HepG2 (cell line): ENCODE data around the gene ABAT. TPM values are rescaled to one million over a fixed set of nuclear protein-coding genes. Genes with fewer than 3 reads are reported as not detected.

Experiments used
- ATAD3A ChIP-seq: sonication (generic); formaldehyde crosslinking; IDR thresholded peaks from 2 replicates; pipeline ENCODE4 v1.4.0; 2020; ENCODE audit warnings: missing genetic modification reagents
- BCL3 ChIP-seq: sonication (generic); formaldehyde crosslinking; IDR thresholded peaks from 2 replicates; pipeline ENCODE4 v1.5.1; 2020; ENCODE audit warnings: mild to moderate bottlenecking, missing genetic modification reagents, moderate library complexity
- CBFB ChIP-seq: sonication (generic); formaldehyde crosslinking; IDR thresholded peaks from 2 replicates; pipeline ENCODE4 v1.4.0; 2020; ENCODE audit warnings: missing genetic modification reagents
- CEBPG ChIP-seq: IDR thresholded peaks from 2 replicates; pipeline ENCODE4 v1.6.1; 2016
- CSRNP1 ChIP-seq: sonication (generic); formaldehyde crosslinking; IDR thresholded peaks from 2 replicates; pipeline ENCODE4 v1.8.1; 2023; ENCODE audit warnings: mild to moderate bottlenecking, missing genetic modification reagents
- DR1 ChIP-seq: sonication (generic); formaldehyde crosslinking; IDR thresholded peaks from 2 replicates; pipeline ENCODE4 v1.8.0; 2021; ENCODE audit warnings: mild to moderate bottlenecking, missing genetic modification reagents, inconsistent platforms
- E2F1 ChIP-seq: sonication (generic); formaldehyde crosslinking; IDR thresholded peaks from 2 replicates; pipeline ENCODE4 v1.5.0; 2020; ENCODE audit warnings: missing genetic modification reagents
- ELK4 ChIP-seq: sonication (generic); formaldehyde crosslinking; IDR thresholded peaks from 2 replicates; pipeline ENCODE4 v1.9.0; 2021; ENCODE audit warnings: missing genetic modification reagents, borderline replicate concordance
- HMGXB4 ChIP-seq, 2 experiments: sonication (generic) in 1 of 2; formaldehyde crosslinking in 1 of 2; IDR thresholded peaks; 2 replicates each; pipeline versions ENCODE4 v1.4.0 to v1.6.1; 2018 to 2020; ENCODE audit warnings: missing genetic modification reagents in 2 of 2, borderline replicate concordance in 1 of 2, low read depth in 1 of 2, mild to moderate bottlenecking in 1 of 2, missing biosample characterization in 1 of 2
- KDM5A ChIP-seq: fragments of 200-600 bp; sonication (generic); IDR thresholded peaks from 2 replicates; pipeline ENCODE4 v1.7.0; 2018; ENCODE audit warnings: antibody characterized with exemption, mild to moderate bottlenecking, low read length, borderline replicate concordance
- KMT2A ChIP-seq: sonication (generic); formaldehyde crosslinking; IDR thresholded peaks from 2 replicates; pipeline ENCODE4 v1.4.0; 2020; ENCODE audit warnings: missing genetic modification reagents
- MAFF ChIP-seq: IDR thresholded peaks from 2 replicates; pipeline ENCODE4 v1.6.1; 2011; ENCODE audit warnings: low read depth, low read length, improper control_type of control experiment
- MEIS2 ChIP-seq: sonication (generic); formaldehyde crosslinking; IDR thresholded peaks from 2 replicates; pipeline ENCODE4 v1.9.0; 2021; ENCODE audit warnings: mild to moderate bottlenecking, missing genetic modification reagents
- MTF2 ChIP-seq: sonication (generic); formaldehyde crosslinking; IDR thresholded peaks from 2 replicates; pipeline ENCODE4 v1.5.0; 2020; ENCODE audit warnings: missing genetic modification reagents, borderline replicate concordance
- ONECUT2 ChIP-seq: sonication (generic); formaldehyde crosslinking; IDR thresholded peaks from 2 replicates; pipeline ENCODE4 v1.4.0; 2020; ENCODE audit warnings: missing genetic modification reagents
- RXRA ChIP-seq: sonication (generic); formaldehyde crosslinking; IDR thresholded peaks from 2 replicates; pipeline ENCODE4 v1.5.1; 2020; ENCODE audit warnings: missing genetic modification reagents
- ZFP62 ChIP-seq: sonication (generic); formaldehyde crosslinking; IDR thresholded peaks from 2 replicates; pipeline ENCODE4 v1.4.0; 2020; ENCODE audit warnings: missing genetic modification reagents
- ZMYM3 ChIP-seq: sonication (generic); formaldehyde crosslinking; IDR thresholded peaks from 2 replicates; pipeline ENCODE4 v1.5.1; 2020; ENCODE audit warnings: mild to moderate bottlenecking, missing genetic modification reagents
- ZNF143 ChIP-seq: sonication (generic); formaldehyde crosslinking; IDR thresholded peaks from 2 replicates; pipeline ENCODE4 v1.4.0; 2020; ENCODE audit warnings: missing genetic modification reagents
- ZNF503 ChIP-seq: sonication (generic); formaldehyde crosslinking; IDR thresholded peaks from 2 replicates; pipeline ENCODE4 v1.4.0; 2020; ENCODE audit warnings: missing genetic modification reagents
- ZNF543 ChIP-seq: sonication (generic); formaldehyde crosslinking; IDR thresholded peaks from 2 replicates; pipeline ENCODE4 v1.4.0; 2020; ENCODE audit warnings: mild to moderate bottlenecking, missing genetic modification reagents
- ZNF775 ChIP-seq: sonication (generic); formaldehyde crosslinking; IDR thresholded peaks from 2 replicates; pipeline ENCODE4 v1.4.0; 2020; ENCODE audit warnings: missing genetic modification reagents, mild to moderate bottlenecking, moderate library complexity, borderline replicate concordance
- polyA plus RNA-seq, 8 experiments: library from polyadenylated mRNA; depleted of rRNA in 3 of 8; stranded (reverse) in 7 of 8; unstranded in 1 of 8; fragments of >200 nt; fragmentation: Illumina TruSeq in 4 of 8; extraction: Trizol in 4 of 8; gene quantifications; 2 replicates each; pipeline versions ENCODE4 v1.2.1 to v1.2.3, GENCODE V29; 2011 to 2016; ENCODE audit warnings: low read depth in 4 of 8, missing spikeins in 1 of 8, mixed read lengths in 1 of 8; ENCODE audit not compliant: insufficient read depth in 1 of 8
- total RNA-seq, 5 experiments: library from RNA; depleted of rRNA; stranded (reverse); fragments of >200 nt; fragmentation: Illumina TruSeq; extraction: Trizol; gene quantifications; 2 replicates each; pipeline ENCODE4 v1.2.3, GENCODE V29; 2016; ENCODE audit warnings: low read depth in 1 of 5

The ABAT gene
- total and polyA plus RNA-seq, 2 of the 13 experiments (the other 11 are each of a cell fraction or from before 2014, with no cell fraction given): 47.6 to 97.3 TPM

GRCh38 chr16:8730335-8730915 lies 56.0 kb downstream of the ABAT start (continued):
- TF ChIP-seq ELK4 (CRISPR knock-in tag): no peak
- no peak for TF ChIP-seq ZNF543 (CRISPR knock-in tag)
- TF ChIP-seq MTF2: no peak
- TF ChIP-seq ZMYM3 (CRISPR knock-in tag): no peak
- no peak for TF ChIP-seq ZNF143 (CRISPR knock-in tag)
- no peak for TF ChIP-seq CBFB (CRISPR knock-in tag)
- no peak for TF ChIP-seq KMT2A (CRISPR knock-in tag)
- TF ChIP-seq E2F1 (CRISPR knock-in tag): no peak
- TF ChIP-seq CSRNP1 (CRISPR knock-in tag): no peak
- no peak for TF ChIP-seq ATAD3A (CRISPR knock-in tag)
- no peak for TF ChIP-seq ONECUT2 (CRISPR knock-in tag)
- no peak for TF ChIP-seq MAFF
- TF ChIP-seq HMGXB4 (CRISPR knock-in tag; IDR thresholded peaks at IDR 0.05; ENCODE audit: borderline replicate concordance in 1 of 2, low read depth in 1 of 2): no peak
- no peak for TF ChIP-seq DR1 (CRISPR knock-in tag)
- no peak for TF ChIP-seq KDM5A
- no peak for TF ChIP-seq ZFP62 (CRISPR knock-in tag)
- TF ChIP-seq ZNF775 (CRISPR knock-in tag): no peak
- 0 out of 2 replicates have a peak, but pooled peaks have one; percentile 13 for TF ChIP-seq MEIS2
- TF ChIP-seq CEBPG: no peak
- TF ChIP-seq BCL3 (CRISPR knock-in tag): no peak
- 0 out of 2 replicates have a peak, but pooled peaks have one; percentile 17 for TF ChIP-seq RXRA (CRISPR knock-in tag)
- TF ChIP-seq ZNF503: no peak
